KMS-11 (cell line): ENCODE results near the gene FCRL2.

ENCODE experiments used
- H2AFZ ChIP-seq: fragments of 200-600 bp; sonication (generic); 2 replicates; pipeline ENCODE4 v1.6.1; 2016; ENCODE audit warnings: antibody characterized with exemption, mixed run types, low read depth
- H3K27ac ChIP-seq: fragments of 200-600 bp; sonication (generic); 2 replicates; pipeline ENCODE4 v1.6.1; 2016; ENCODE audit warnings: mild to moderate bottlenecking, mixed run types
- H3K27me3 ChIP-seq: fragments of 200-600 bp; sonication (generic); 2 replicates; pipeline ENCODE4 v1.6.1; 2017; ENCODE audit warnings: mild to moderate bottlenecking, low read depth, mixed run types, moderate library complexity; ENCODE audit not compliant: insufficient read depth
- H3K36me3 ChIP-seq: fragments of 200-600 bp; sonication (generic); 2 replicates; pipeline ENCODE4 v1.6.1; 2017; ENCODE audit warnings: mild to moderate bottlenecking, mixed run types; ENCODE audit not compliant: insufficient read depth
- H3K4me1 ChIP-seq: fragments of 200-600 bp; sonication (generic); 2 replicates; pipeline ENCODE4 v1.6.1; 2016; ENCODE audit warnings: mild to moderate bottlenecking, low read depth, mixed run types; ENCODE audit not compliant: poor library complexity, severe bottlenecking
- H3K4me2 ChIP-seq: fragments of 200-600 bp; sonication (generic); 2 replicates; pipeline ENCODE4 v1.7.0; 2016; ENCODE audit warnings: mild to moderate bottlenecking, mixed run types
- H3K4me3 ChIP-seq: fragments of 200-600 bp; sonication (generic); IDR thresholded peaks from 2 replicates; pipeline ENCODE4 v1.6.1; 2017; ENCODE audit warnings: low read depth, low read length, mixed read lengths; ENCODE audit not compliant: insufficient read depth
- H3K79me2 ChIP-seq: fragments of 200-600 bp; sonication (generic); 2 replicates; pipeline ENCODE4 v1.6.1; 2016; ENCODE audit warnings: low read depth, mixed run types; ENCODE audit not compliant: insufficient read depth
- H3K9ac ChIP-seq: fragments of 200-600 bp; sonication (generic); 2 replicates; pipeline ENCODE4 v1.6.1; 2016; ENCODE audit warnings: mild to moderate bottlenecking, mixed run types
- H4K20me1 ChIP-seq: fragments of 200-600 bp; sonication (generic); 2 replicates; pipeline ENCODE4 v1.6.1; 2016; ENCODE audit warnings: mild to moderate bottlenecking, mixed run types; ENCODE audit not compliant: insufficient read depth
- TF ChIP-seq, protein P1 (sequence below): fragments of 200-600 bp; sonication (generic); conservative IDR thresholded peaks from 2 replicates; pipeline ENCODE4 v1.6.1; 2017; ENCODE audit warnings: low read depth, mild to moderate bottlenecking, antibody characterized with exemption, low read length, moderate library complexity, mixed read lengths

FCRL2 gene

DNA sequence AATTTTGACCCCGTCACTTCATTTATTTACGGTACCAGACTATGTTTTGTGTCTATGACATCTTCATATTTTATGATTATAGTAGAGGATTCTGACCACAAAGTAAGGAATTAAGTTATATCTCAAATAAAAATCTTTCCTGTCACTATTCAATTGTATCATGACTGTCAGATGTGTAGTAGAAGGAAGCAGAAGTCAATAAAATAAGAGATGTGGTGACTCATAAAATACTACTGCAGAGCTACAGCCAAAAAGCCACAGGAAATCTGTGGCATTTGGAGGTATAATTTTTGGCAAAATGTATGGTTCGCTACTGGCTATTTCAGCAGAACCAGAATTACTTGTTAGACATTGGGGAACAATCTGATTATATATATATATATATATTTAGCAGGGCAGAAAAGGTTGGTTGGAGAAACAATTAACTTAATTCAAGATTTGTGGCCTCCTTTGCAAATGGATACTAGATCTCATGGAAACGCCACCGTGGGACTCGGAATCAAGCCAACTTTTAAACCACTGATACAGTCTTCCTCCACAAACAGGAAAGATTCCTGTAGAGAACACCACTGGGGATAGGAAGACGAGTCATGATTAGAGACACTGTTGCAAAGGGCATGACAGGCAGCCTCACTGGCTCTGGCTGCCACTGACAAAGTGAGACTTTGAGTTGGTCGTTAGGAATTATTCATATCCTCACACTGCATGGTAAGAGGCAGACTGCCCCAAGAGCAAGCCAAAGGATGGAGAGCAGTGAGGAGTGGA, 5.1 kb downstream of the FCRL2 start:
- no peak overlapping the region for H3K9ac ChIP-seq
- H3K36me3 ChIP-seq, result no peaks in the 10 kb centered on the region
- H3K79me2 ChIP-seq, result no peaks in the 10 kb centered on the region
- H2AFZ ChIP-seq, result no peak overlapping the region
- H3K27ac ChIP-seq, result no peak overlapping the region
- H3K4me1 ChIP-seq, result peaks cover 46% of the 10 kb centered on the region
- TF ChIP-seq, protein P1, sequence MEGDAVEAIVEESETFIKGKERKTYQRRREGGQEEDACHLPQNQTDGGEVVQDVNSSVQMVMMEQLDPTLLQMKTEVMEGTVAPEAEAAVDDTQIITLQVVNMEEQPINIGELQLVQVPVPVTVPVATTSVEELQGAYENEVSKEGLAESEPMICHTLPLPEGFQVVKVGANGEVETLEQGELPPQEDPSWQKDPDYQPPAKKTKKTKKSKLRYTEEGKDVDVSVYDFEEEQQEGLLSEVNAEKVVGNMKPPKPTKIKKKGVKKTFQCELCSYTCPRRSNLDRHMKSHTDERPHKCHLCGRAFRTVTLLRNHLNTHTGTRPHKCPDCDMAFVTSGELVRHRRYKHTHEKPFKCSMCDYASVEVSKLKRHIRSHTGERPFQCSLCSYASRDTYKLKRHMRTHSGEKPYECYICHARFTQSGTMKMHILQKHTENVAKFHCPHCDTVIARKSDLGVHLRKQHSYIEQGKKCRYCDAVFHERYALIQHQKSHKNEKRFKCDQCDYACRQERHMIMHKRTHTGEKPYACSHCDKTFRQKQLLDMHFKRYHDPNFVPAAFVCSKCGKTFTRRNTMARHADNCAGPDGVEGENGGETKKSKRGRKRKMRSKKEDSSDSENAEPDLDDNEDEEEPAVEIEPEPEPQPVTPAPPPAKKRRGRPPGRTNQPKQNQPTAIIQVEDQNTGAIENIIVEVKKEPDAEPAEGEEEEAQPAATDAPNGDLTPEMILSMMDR, result no peak
- no peak overlapping the region for H3K4me3 ChIP-seq
- H3K27me3 ChIP-seq, result no peaks in the 10 kb centered on the region
- no peaks in the 10 kb centered on the region for H4K20me1 ChIP-seq
- no peak overlapping the region for H3K4me2 ChIP-seq

DNA sequence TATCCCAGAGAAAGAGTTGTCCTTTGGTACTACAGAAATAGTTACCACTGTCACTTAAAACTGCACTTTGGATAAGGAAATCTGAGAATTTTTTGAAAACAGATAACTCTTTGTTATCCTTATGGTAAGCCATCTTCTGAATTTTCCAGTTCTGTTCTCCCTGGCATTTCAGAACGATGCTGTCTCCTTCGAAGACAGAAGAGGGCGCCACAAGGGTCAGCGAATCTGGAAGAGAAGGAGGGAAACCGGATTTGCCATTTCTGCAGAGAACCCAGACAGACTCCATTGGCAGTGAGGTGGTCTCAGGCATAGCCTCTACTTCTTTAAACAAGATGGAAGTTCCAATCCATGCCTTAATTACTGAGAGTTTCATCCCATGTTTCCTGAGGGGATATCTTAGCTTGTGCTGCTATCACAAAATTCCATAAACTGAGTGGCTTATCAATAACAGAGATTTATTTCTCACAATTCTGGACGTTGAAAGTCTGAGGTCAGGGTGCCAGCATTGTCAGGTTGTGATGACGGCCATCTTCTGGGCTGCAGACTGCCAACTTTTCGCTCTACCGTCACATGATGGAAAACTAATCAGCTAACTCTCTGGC, 6.4 kb downstream of the FCRL2 start:
- Histone ChIP-seq H3K4me3 (no peak overlapping the region), H3K9ac (no peak overlapping the region), H2AFZ (no peak overlapping the region), H3K4me2 (no peak overlapping the region), H3K4me1 (peaks cover 41% of the 10 kb centered on the region), H4K20me1 (no peaks in the 10 kb centered on the region), H3K27ac (no peak overlapping the region), H3K27me3 (no peaks in the 10 kb centered on the region), H3K36me3 (no peaks in the 10 kb centered on the region), H3K79me2 (no peaks in the 10 kb centered on the region)
- TF ChIP-seq, protein P1, result peak; percentile 89

DNA sequence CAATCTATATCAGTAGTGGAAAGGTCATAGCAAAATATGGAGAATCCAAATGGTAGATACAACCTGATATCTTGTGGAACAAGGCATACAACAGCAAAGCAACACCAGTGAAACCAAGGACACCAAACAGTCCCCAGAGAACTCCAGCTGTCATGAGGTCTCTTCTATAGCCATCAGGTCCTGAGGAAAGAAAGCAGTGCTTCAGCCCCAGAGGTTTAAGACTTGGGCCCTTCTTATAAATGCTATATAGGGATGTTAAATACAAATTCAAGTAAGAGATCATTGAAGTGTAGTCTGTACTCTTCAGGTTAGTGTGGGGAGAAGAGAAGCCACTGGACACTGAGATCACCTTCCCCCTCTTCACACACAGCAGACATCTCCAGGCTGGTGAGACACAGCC, 10.1 kb downstream of the FCRL2 start:
- no peaks in the 10 kb centered on the region for H3K79me2 ChIP-seq
- TF ChIP-seq, protein P1, result no peak
- H3K4me1 ChIP-seq, result peaks cover 12% of the 10 kb centered on the region
- no peak overlapping the region for H3K27ac ChIP-seq
- no peak overlapping the region for H3K4me3 ChIP-seq
- H3K9ac ChIP-seq, result no peak overlapping the region
- H3K27me3 ChIP-seq, result no peaks in the 10 kb centered on the region
- no peaks in the 10 kb centered on the region for H4K20me1 ChIP-seq
- H3K36me3 ChIP-seq, result no peaks in the 10 kb centered on the region
- H2AFZ ChIP-seq, result no peak overlapping the region
- no peak overlapping the region for H3K4me2 ChIP-seq

DNA sequence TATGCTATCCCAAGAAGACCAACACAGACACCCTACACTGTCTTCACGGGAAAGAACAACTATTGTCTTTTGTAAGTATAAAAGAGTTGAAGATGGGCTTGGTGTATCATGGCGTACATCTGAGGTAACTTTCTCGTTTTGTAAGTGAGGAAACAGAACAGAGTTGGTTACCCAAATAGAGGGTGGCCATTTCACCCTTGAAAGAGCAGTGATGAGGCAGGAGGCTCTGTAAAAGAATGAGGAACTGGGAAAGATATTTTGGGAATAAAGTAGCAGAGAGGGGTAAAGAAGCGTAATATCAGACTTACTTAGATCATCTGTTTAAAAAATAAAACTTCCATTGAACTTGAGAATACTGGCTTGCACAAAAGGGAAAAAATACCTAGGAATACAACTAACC, 18.9 kb downstream of the FCRL2 start:
- Histone ChIP-seq H3K27ac (no peak overlapping the region), H2AFZ (no peak overlapping the region), H3K9ac (no peak overlapping the region), H3K27me3 (no peaks in the 10 kb centered on the region), H3K79me2 (no peaks in the 10 kb centered on the region), H3K36me3 (no peaks in the 10 kb centered on the region), H4K20me1 (no peaks in the 10 kb centered on the region), H3K4me1 (peaks cover 2% of the 10 kb centered on the region), H3K4me2 (no peak overlapping the region), H3K4me3 (no peak overlapping the region)
- TF ChIP-seq, protein P1, result no peak
